ENCODE measurements around the gene NCS1. TPM values are rescaled to one million over a fixed set of nuclear protein-coding genes. Genes with fewer than 3 reads are reported as not detected.

NCS1 gene
- total and polyA plus RNA-seq, 9 of the 15 experiments (the other 6 are each of a cell fraction or from before 2014, with no cell fraction given), result 0.28 to 27.0 (median 9.6) TPM

- TF ChIP-seq E2F6 (IDR thresholded peaks at IDR 0.05; ENCODE audit: borderline replicate concordance in 1 of 2, extremely low read depth in 1 of 2, insufficient read depth in 1 of 2, insufficient read length in 1 of 2, low read depth in 1 of 2, low read length in 1 of 2, poor library complexity in 1 of 2, severe bottlenecking in 1 of 2), result peak in 1 of 2 experiments; percentile 37
- TF ChIP-seq HMG20B (CRISPR knock-in tag; IDR thresholded peaks at IDR 0.05), result no peak
- TF ChIP-seq NFIC (IDR thresholded peaks at IDR 0.05), result peak; percentile 93
- peak; percentile 98 for TF ChIP-seq USF1 (CRISPR knock-in tag; IDR thresholded peaks at IDR 0.05)
- no peak for TF ChIP-seq CTBP1 (IDR thresholded peaks at IDR 0.05; ENCODE audit: borderline replicate concordance)
- TF ChIP-seq TBL1XR1 (IDR thresholded peaks at IDR 0.05; ENCODE audit: low read length in 2 of 2), result no peak
- peak; percentile 39; the same call in 1 of the 2 replicates for TF ChIP-seq GABPA (tag; conservative IDR thresholded peaks at IDR 0.05; ENCODE audit: low read depth)
- peak; percentile 79 for TF ChIP-seq MBD2 (IDR thresholded peaks at IDR 0.05; ENCODE audit: borderline replicate concordance, low read depth)
- TF ChIP-seq ZNF143 (CRISPR knock-in tag; IDR thresholded peaks at IDR 0.05), result peak; percentile 93
- TF ChIP-seq ETV5 (CRISPR knock-in tag; IDR thresholded peaks at IDR 0.05; ENCODE audit: low read depth), result 0 out of 2 replicates have a peak, but pooled peaks have one; percentile 38
- no peak for TF ChIP-seq CTCFL (IDR thresholded peaks at IDR 0.05; ENCODE audit: borderline replicate concordance, insufficient read depth, low read depth, low read length, poor library complexity, severe bottlenecking)
- TF ChIP-seq MECOM (CRISPR knock-in tag; IDR thresholded peaks at IDR 0.05), result 0 out of 2 replicates have a peak, but pooled peaks have one; percentile 22
- TF ChIP-seq MAX (CRISPR knock-in tag; IDR thresholded peaks at IDR 0.05), result peak; percentile 28; the same call in 1 of the 2 replicates
- TF ChIP-seq JUN (IDR thresholded peaks at IDR 0.05; ENCODE audit: borderline replicate concordance, low read depth, low read length), result peak; percentile 29; the same call in 1 of the 2 replicates
- TF ChIP-seq JUN (CRISPR knock-in tag; IDR thresholded peaks at IDR 0.05; ENCODE audit: borderline replicate concordance), result no peak
- TF ChIP-seq NFYB (IDR thresholded peaks at IDR 0.05; ENCODE audit: extremely low read depth, insufficient read length), result peak; percentile 66
- TF ChIP-seq GTF2E2 (tag; IDR thresholded peaks at IDR 0.05), result no peak
- peak in 1 of 2 experiments; percentile 67; a peak in 1 of 4 replicates for TF ChIP-seq FOXA3 (CRISPR knock-in tag; conservative IDR thresholded peaks at IDR 0.05 in 1 of 2, IDR thresholded peaks at IDR 0.05 in 1 of 2)
- TF ChIP-seq POLR2B (IDR thresholded peaks at IDR 0.05; ENCODE audit: low read depth, partially characterized antibody), result no peak
Measured at GRCh38 chr9:130240410-130241197, 68.4 kb downstream of the NCS1 start (continued).

Data from K562 (cell line).